ENCODE results near the gene CAMK1D.

- TF ChIP-seq POLR2AphosphoS5 (IDR thresholded peaks at IDR 0.05; ENCODE audit: low read depth) (no peak), CREB1 (CRISPR knock-in tag; IDR thresholded peaks at IDR 0.05; ENCODE audit: low read depth) (no peak), EZH2 (IDR thresholded peaks at IDR 0.05; ENCODE audit: low read depth, unreplicated experiment) (no peak), CTCF (conservative IDR thresholded peaks at IDR 0.05; ENCODE audit: low read depth in 2 of 2) (no peak), REST (IDR thresholded peaks at IDR 0.05; ENCODE audit: unreplicated experiment) (no peak), EZH2phosphoT487 (IDR thresholded peaks at IDR 0.05; ENCODE audit: unreplicated experiment) (no peak), ETS1 (IDR thresholded peaks at IDR 0.05) (no peak), JUNB (IDR thresholded peaks at IDR 0.05; ENCODE audit: unreplicated experiment) (no peak)
Observed at GRCh38 chr10:12533723-12534122, 184.4 kb downstream of the CAMK1D start.
